Lower lobe of right lung (tissue), 2 donors: ENCODE data around the gene TBX18. TPM values are rescaled to one million over a fixed set of nuclear protein-coding genes. Genes with fewer than 3 reads are reported as not detected.

Source experiments
- ATAC-seq, 2 donors: fragments of 200-7000 bp; cut with Tn5 transposase; one replicate each; pipeline ENCODE4 v1.9.1; 2020 to 2022; ENCODE audit warnings: mild to moderate bottlenecking in 2 of 2, moderate library complexity in 2 of 2
- DNase-seq: peaks from one replicate; pipeline ENCODE4 v3.0.0-alpha.2; 2020
- H3K27ac ChIP-seq: fragments of 200-600 bp; one replicate; pipeline ENCODE4 v1.8.0; 2022
- H3K27me3 ChIP-seq: fragments of 200-600 bp; one replicate; pipeline ENCODE4 v1.8.0; 2022; ENCODE audit warnings: low read depth
- H3K36me3 ChIP-seq: fragments of 200-600 bp; one replicate; pipeline ENCODE4 v1.8.0; 2022; ENCODE audit warnings: mild to moderate bottlenecking
- H3K4me1 ChIP-seq: fragments of 200-600 bp; one replicate; pipeline ENCODE4 v1.8.0; 2022
- H3K4me3 ChIP-seq: fragments of 200-600 bp; one replicate; pipeline ENCODE4 v1.8.0; 2022; ENCODE audit warnings: mild to moderate bottlenecking
- H3K9me3 ChIP-seq: fragments of 200-600 bp; one replicate; pipeline ENCODE4 v1.8.0; 2022
- CTCF ChIP-seq: fragments of 200-600 bp; IDR thresholded peaks from one replicate; pipeline ENCODE4 v1.8.0; 2022; ENCODE audit warnings: antibody characterized with exemption, mild to moderate bottlenecking
- intact Hi-C: fragments of 100-400 bp; cut with DNase I; formaldehyde crosslinking; loops from one replicate; pipeline ENCODE4 v1.11.0; 2022
- total RNA-seq: library from RNA; stranded (reverse); fragmentation: NEBNext Ultra II Directional; extraction: Animal tissue kit (Norgen Biotek cat#: 25700); gene quantifications from one replicate; pipeline ENCODE4 v1.2.1, GENCODE V29; 2021
- donor health status: DM: no; HTN: yes; CAD: no; lungs with severe emphysema.

The TBX18 gene
- total RNA-seq, 1 donor from 2014 or later = 1.5 TPM

GRCh38 chr6:84804720-84805119, 40.3 kb upstream of the TBX18 start:
- DNase-seq (no peak), ATAC-seq (no peak)
- intact Hi-C loops = no loop called here
- no peak overlapping the region for H3K27ac ChIP-seq
- no peaks in the 10 kb centered on the region for H3K4me1 ChIP-seq
- H3K9me3 ChIP-seq = no peaks in the 10 kb centered on the region
- no peak overlapping the region for H3K4me3 ChIP-seq
- H3K27me3 ChIP-seq = no peaks in the 10 kb centered on the region
- H3K36me3 ChIP-seq = no peaks in the 10 kb centered on the region
- TF ChIP-seq CTCF = no peak

- Histone ChIP-seq H3K27me3 (no peaks in the 10 kb centered on the region), H3K36me3 (no peaks in the 10 kb centered on the region), H3K4me3 (no peak overlapping the region), H3K4me1 (no peaks in the 10 kb centered on the region), H3K9me3 (no peaks in the 10 kb centered on the region), H3K27ac (no peak overlapping the region)
- DNase-seq (no peak), ATAC-seq (no peak)
- intact Hi-C loops = no loop called here
- no peak for TF ChIP-seq CTCF
These were observed 36.9 kb upstream of the TBX18 start for GRCh38 chr6:84801250-84801649.

- ATAC-seq (no peak), DNase-seq (no peak)
- intact Hi-C loops = no loop called here
- no peak for TF ChIP-seq CTCF
- H3K4me1 ChIP-seq = no peaks in the 10 kb centered on the region
- H3K27me3 ChIP-seq = no peaks in the 10 kb centered on the region
- no peak overlapping the region for H3K4me3 ChIP-seq
- no peaks in the 10 kb centered on the region for H3K9me3 ChIP-seq
- H3K36me3 ChIP-seq = no peaks in the 10 kb centered on the region
- H3K27ac ChIP-seq = no peak overlapping the region
These were observed 33.9 kb upstream of the TBX18 start for GRCh38 chr6:84798257-84798656.

GRCh38 chr6:84796343-84796742, 31.9 kb upstream of the TBX18 start:
- H3K27ac ChIP-seq = no peak overlapping the region
- H3K27me3 ChIP-seq = no peaks in the 10 kb centered on the region
- intact Hi-C loops = no loop called here
- no peaks in the 10 kb centered on the region for H3K9me3 ChIP-seq
- H3K4me1 ChIP-seq = no peaks in the 10 kb centered on the region
- ATAC-seq (no peak), DNase-seq (no peak)
- H3K4me3 ChIP-seq = no peak overlapping the region
- H3K36me3 ChIP-seq = no peaks in the 10 kb centered on the region
- TF ChIP-seq CTCF = no peak

- H3K4me3 ChIP-seq = no peak overlapping the region
- intact Hi-C loops = no loop called here
- ATAC-seq (no peak), DNase-seq (no peak)
- H3K27me3 ChIP-seq = no peaks in the 10 kb centered on the region
- no peaks in the 10 kb centered on the region for H3K4me1 ChIP-seq
- H3K9me3 ChIP-seq = no peaks in the 10 kb centered on the region
- H3K36me3 ChIP-seq = no peaks in the 10 kb centered on the region
- TF ChIP-seq CTCF = no peak
- H3K27ac ChIP-seq = no peak overlapping the region
These were observed 27.5 kb upstream of the TBX18 start for GRCh38 chr6:84791927-84792326.

GRCh38 chr6:84791233-84791632, 26.8 kb upstream of the TBX18 start:
- no peak for TF ChIP-seq CTCF
- ATAC-seq (no peak), DNase-seq (no peak)
- no peak overlapping the region for H3K27ac ChIP-seq
- H3K36me3 ChIP-seq = no peaks in the 10 kb centered on the region
- H3K27me3 ChIP-seq = no peaks in the 10 kb centered on the region
- H3K9me3 ChIP-seq = no peaks in the 10 kb centered on the region
- H3K4me1 ChIP-seq = no peaks in the 10 kb centered on the region
- H3K4me3 ChIP-seq = no peak overlapping the region
- intact Hi-C loops = no loop called here
